Mesendoderm (in vitro differentiated cells): Measurements from ENCODE around the gene PCDHGC3.
"Not testable (repeated sequence)": the region's sequence is repeated elsewhere in the genome, so short reads cannot be mapped to it uniquely, and the experiment has no call there.

Experiments
- DNase-seq: peaks from one replicate; pipeline ENCODE4 v3.0.0; 2013
- H2AK5ac ChIP-seq: 2 replicates; pipeline ENCODE4 v1.6.1; 2013; ENCODE audit warnings: low read length, inconsistent platforms
- H2BK120ac ChIP-seq: 2 replicates; pipeline ENCODE4 v1.6.1; 2013; ENCODE audit warnings: low read depth, mild to moderate bottlenecking, low read length, moderate library complexity, mixed read lengths
- H2BK15ac ChIP-seq: replicated peaks from 2 replicates; pipeline ENCODE4 v1.6.1; 2013; ENCODE audit warnings: low read depth, mild to moderate bottlenecking, moderate library complexity
- H2BK5ac ChIP-seq: 2 replicates; pipeline ENCODE4 v1.6.1; 2013; ENCODE audit warnings: low read length, inconsistent platforms
- H3K18ac ChIP-seq: 2 replicates; pipeline ENCODE4 v1.6.1; 2013; ENCODE audit warnings: mild to moderate bottlenecking, low read length, mixed read lengths
- H3K23ac ChIP-seq: one replicate; pipeline ENCODE4 v1.6.1; 2013; ENCODE audit warnings: low read length
- H3K27ac ChIP-seq: 2 replicates; pipeline ENCODE4 v1.5.1; 2013; ENCODE audit warnings: low read depth, mild to moderate bottlenecking, inconsistent platforms, low read length, moderate library complexity
- H3K27me3 ChIP-seq: 2 replicates; pipeline ENCODE4 v1.6.1; 2013; ENCODE audit warnings: low read length, control low read depth, mild to moderate bottlenecking, inconsistent platforms; ENCODE audit not compliant: insufficient read depth, poor library complexity
- H3K36me3 ChIP-seq: 2 replicates; pipeline ENCODE4 v1.6.1; 2013; ENCODE audit warnings: low read length, inconsistent platforms; ENCODE audit not compliant: control insufficient read depth, insufficient read depth
- H3K4ac ChIP-seq: one replicate; pipeline ENCODE4 v1.6.1; 2013; ENCODE audit warnings: low read depth, mild to moderate bottlenecking, low read length, moderate library complexity
- H3K4me1 ChIP-seq: 2 replicates; pipeline ENCODE4 v1.6.1; 2013; ENCODE audit warnings: low read depth, low read length, inconsistent platforms; ENCODE audit not compliant: control insufficient read depth
- H3K4me2 ChIP-seq: 2 replicates; pipeline ENCODE4 v1.6.1; 2013; ENCODE audit warnings: low read length
- H3K4me3 ChIP-seq: 2 replicates; pipeline ENCODE4 v1.5.1; 2013; ENCODE audit warnings: mild to moderate bottlenecking, low read length
- H3K56ac ChIP-seq: one replicate; pipeline ENCODE4 v1.6.1; 2013; ENCODE audit warnings: low read length
- H3K79me1 ChIP-seq: 2 replicates; pipeline ENCODE4 v1.6.1; 2013; ENCODE audit warnings: low read length, inconsistent platforms
- H3K79me2 ChIP-seq: 2 replicates; pipeline ENCODE4 v1.6.1; 2013; ENCODE audit warnings: mild to moderate bottlenecking, low read length; ENCODE audit not compliant: control insufficient read depth, insufficient read depth
- H3K9ac ChIP-seq: 2 replicates; pipeline ENCODE4 v1.6.1; 2013; ENCODE audit warnings: low read length, inconsistent platforms
- H4K5ac ChIP-seq: one replicate; pipeline ENCODE4 v1.6.1; 2013; ENCODE audit warnings: low read length
- H4K8ac ChIP-seq: one replicate; pipeline ENCODE4 v1.6.1; 2013; ENCODE audit warnings: low read depth, mild to moderate bottlenecking, control low read depth, low read length, moderate library complexity
- WGBS: extraction: QIAGEN DNeasy Blood & Tissue Kit; methylation state at CpG from one replicate; pipeline ENCODE4 v1.1.7; 2013; ENCODE audit warnings: low lambda C conversion rate, missing lambda C conversion rate; ENCODE audit not compliant: insufficient coverage; ENCODE audit errors: extremely low coverage; 5-methylcytosine and 5-hydroxymethylcytosine counted together

PCDHGC3 gene

GRCh38 chr5:141432726-141433125, 43.0 kb upstream of the PCDHGC3 start:
- H3K36me3 ChIP-seq, H3K79me2 ChIP-seq, H2AK5ac ChIP-seq, H3K23ac ChIP-seq, H3K27me3 ChIP-seq, DNase-seq, H4K5ac ChIP-seq, H3K79me1 ChIP-seq, H3K4me3 ChIP-seq, H3K18ac ChIP-seq, H2BK120ac ChIP-seq, H3K4ac ChIP-seq, H2BK5ac ChIP-seq, H3K9ac ChIP-seq, H3K27ac ChIP-seq, H3K4me2 ChIP-seq, H3K4me1 ChIP-seq, H3K56ac ChIP-seq, H2BK15ac ChIP-seq, H4K8ac ChIP-seq: not testable (repeated sequence)
- no CpG with 5 or more reads among the region's 29 CpGs for WGBS

- H3K56ac ChIP-seq: no peak overlapping the region
- no peaks in the 10 kb centered on the region for H3K4me1 ChIP-seq
- WGBS: no CpG with 5 or more reads among the region's 2 CpGs
Observed at GRCh38 chr5:141434006-141434405, 41.8 kb upstream of the PCDHGC3 start.

GRCh38 chr5:141437221-141437620, 38.5 kb upstream of the PCDHGC3 start:
- H4K8ac ChIP-seq: no peak overlapping the region
- no peaks in the 10 kb centered on the region for H3K79me2 ChIP-seq
- H3K56ac ChIP-seq: no peak overlapping the region
- H3K18ac ChIP-seq: no peak overlapping the region
- H3K36me3 ChIP-seq: no peaks in the 10 kb centered on the region
- H2AK5ac ChIP-seq: no peak overlapping the region
- no peak overlapping the region for H3K23ac ChIP-seq
- H2BK15ac ChIP-seq: no peak overlapping the region
- H3K4me3 ChIP-seq: no peak overlapping the region
- H3K27me3 ChIP-seq: no peaks in the 10 kb centered on the region
- no peak overlapping the region for H2BK5ac ChIP-seq
- no peak overlapping the region for H3K9ac ChIP-seq
- no peaks in the 10 kb centered on the region for H3K79me1 ChIP-seq
- no peak overlapping the region for H3K4ac ChIP-seq
- no peak for DNase-seq
- no peak overlapping the region for H3K4me2 ChIP-seq
- no CpG with 5 or more reads among the region's 2 CpGs for whole genome bisulfite sequencing
- no peak overlapping the region for H4K5ac ChIP-seq
- H3K27ac ChIP-seq: no peak overlapping the region
- no peak overlapping the region for H2BK120ac ChIP-seq
- H3K4me1 ChIP-seq: no peaks in the 10 kb centered on the region

More at GRCh38 chr5:141434006-141434405, 41.8 kb upstream of the PCDHGC3 start:
- no peaks in the 10 kb centered on the region for H3K36me3 ChIP-seq
- no peak overlapping the region for H3K4me3 ChIP-seq
- no peak for DNase-seq
- H3K18ac ChIP-seq: no peak overlapping the region
- H3K4ac ChIP-seq: no peak overlapping the region
- no peak overlapping the region for H3K4me2 ChIP-seq
- no peak overlapping the region for H2AK5ac ChIP-seq
- no peak overlapping the region for H3K23ac ChIP-seq
- H3K27ac ChIP-seq: no peak overlapping the region
- H4K8ac ChIP-seq: no peak overlapping the region
- no peaks in the 10 kb centered on the region for H3K27me3 ChIP-seq
- H2BK15ac ChIP-seq: no peak overlapping the region
- H4K5ac ChIP-seq: no peak overlapping the region
- H3K9ac ChIP-seq: no peak overlapping the region
- no peaks in the 10 kb centered on the region for H3K79me2 ChIP-seq
- no peak overlapping the region for H2BK120ac ChIP-seq
- no peaks in the 10 kb centered on the region for H3K79me1 ChIP-seq
- H2BK5ac ChIP-seq: no peak overlapping the region

GRCh38 chr5:141439411-141440141, 36.2 kb upstream of the PCDHGC3 start:
- Histone ChIP-seq H3K56ac (no peak overlapping the region), H3K9ac (no peak overlapping the region), H4K8ac (no peak overlapping the region), H3K36me3 (no peaks in the 10 kb centered on the region), H3K18ac (no peak overlapping the region), H3K4ac (no peak overlapping the region), H2BK120ac (no peak overlapping the region), H3K23ac (no peak overlapping the region), H2BK5ac (no peak overlapping the region), H2BK15ac (no peak overlapping the region), H3K27me3 (no peaks in the 10 kb centered on the region), H3K27ac (no peak overlapping the region), H3K79me1 (no peaks in the 10 kb centered on the region), H3K4me2 (no peak overlapping the region), H3K4me3 (no peak overlapping the region), H4K5ac (no peak overlapping the region), H2AK5ac (no peak overlapping the region), H3K4me1 (no peaks in the 10 kb centered on the region), H3K79me2 (no peaks in the 10 kb centered on the region)
- no peak for DNase-seq
- no CpG with 5 or more reads among the region's 10 CpGs for WGBS

GRCh38 chr5:141440341-141440740, 35.4 kb upstream of the PCDHGC3 start:
- Histone ChIP-seq H4K8ac (no peak overlapping the region), H3K4me1 (no peaks in the 10 kb centered on the region), H3K18ac (no peak overlapping the region), H3K23ac (no peak overlapping the region), H3K4me3 (no peak overlapping the region), H3K36me3 (no peaks in the 10 kb centered on the region), H4K5ac (no peak overlapping the region), H3K79me1 (no peaks in the 10 kb centered on the region), H3K4ac (no peak overlapping the region), H3K9ac (no peak overlapping the region), H2AK5ac (no peak overlapping the region), H3K4me2 (no peak overlapping the region), H3K27ac (no peak overlapping the region), H3K79me2 (no peaks in the 10 kb centered on the region), H3K56ac (no peak overlapping the region), H2BK120ac (no peak overlapping the region), H2BK15ac (no peak overlapping the region), H3K27me3 (no peaks in the 10 kb centered on the region), H2BK5ac (no peak overlapping the region)
- no CpG with 5 or more reads among the region's 9 CpGs for WGBS
- DNase-seq: no peak
